A549 (cell line): ENCODE data around the gene EPN1. TPM values are rescaled to one million over a fixed set of nuclear protein-coding genes. Genes with fewer than 3 reads are reported as not detected.
"Not testable (repeated sequence)": the region's sequence is repeated elsewhere in the genome, so short reads cannot be mapped to it uniquely, and the experiment has no call there.

Source experiments
- ATAC-seq, 2 experiments: fragments of 200-7000 bp in 1 of 2; fragments of >200 bp in 1 of 2; cut with Nextera tagmentation in 1 of 2; cut with Tn5 transposase in 1 of 2; 3 replicates each; pipeline versions ENCODE4 v1.8.0 to v1.9.1; 2018 to 2020; ENCODE audit warnings: mild to moderate bottlenecking in 1 of 2, moderate library complexity in 1 of 2
- CTCF ChIA-PET: fragments of 300-600 bp; sonication (Branson Sonifier 250); formaldehyde crosslinking; extraction: SDS; loops from one replicate; lab custom pipeline; 2021; ENCODE audit warnings: antibody characterized with exemption, inconsistent platforms; lab: Yijun Ruan, JAX
- POLR2A ChIA-PET: fragments of 350-600 bp; formaldehyde crosslinking; extraction: SDS; loops from one replicate; lab custom pipeline; 2021; ENCODE audit warnings: antibody characterized with exemption, inconsistent platforms; lab: Yijun Ruan, JAX
- DNase-seq, 2 experiments: peaks; one replicate each; pipeline versions ENCODE4 v3.0.0 to v3.0.0-alpha.2; 2011 to 2016; ENCODE audit warnings: low read depth in 1 of 2, low spot score in 1 of 2
- FAIRE-seq: peaks from 2 replicates; lab custom pipeline; 2011; peaks lifted over from hg19 to GRCh38; lab: Jason Lieb, UNC
- H3K27ac ChIP-seq, 2 experiments: fragments of >200 bp; sonication (Bioruptor Twin); formaldehyde crosslinking; 3 replicates each; pipeline ENCODE4 v1.5.1; 2016 to 2017
- H3K4me1 ChIP-seq: fragments of >200 bp; sonication (Bioruptor Twin); formaldehyde crosslinking; 3 replicates; pipeline ENCODE4 v1.6.1; 2016
- H3K4me2 ChIP-seq: fragments of >200 bp; sonication (Bioruptor Twin); formaldehyde crosslinking; 3 replicates; pipeline ENCODE4 v1.6.1; 2016
- H3K4me3 ChIP-seq: fragments of >200 bp; sonication (Bioruptor Twin); formaldehyde crosslinking; 3 replicates; pipeline ENCODE4 v1.5.1; 2016
- H3K9me3 ChIP-seq: fragments of >200 bp; sonication (Bioruptor Twin); formaldehyde crosslinking; 3 replicates; pipeline ENCODE4 v1.6.1; 2016
- CBX8 ChIP-seq: fragments of 200-600 bp; sonication (generic); IDR thresholded peaks from 2 replicates; pipeline ENCODE4 v1.6.1; 2016
- CHD4 ChIP-seq: fragments of 200-600 bp; sonication (generic); IDR thresholded peaks from 2 replicates; pipeline ENCODE4 v1.6.1; 2016; ENCODE audit warnings: antibody characterized with exemption, mild to moderate bottlenecking, borderline replicate concordance
- EHF ChIP-seq: fragments of 250-450 bp; sonication (Bioruptor Pico); IDR thresholded peaks from 2 replicates; pipeline ENCODE4 v1.5.0; 2020; ENCODE audit warnings: mild to moderate bottlenecking
- FOSB ChIP-seq: fragments of 250-450 bp; sonication (Bioruptor Pico); IDR thresholded peaks from 2 replicates; pipeline ENCODE4 v1.5.0; 2020; ENCODE audit warnings: mild to moderate bottlenecking, moderate library complexity
- HOXA7 ChIP-seq: fragments of 250-450 bp; sonication (Bioruptor Pico); IDR thresholded peaks from 2 replicates; pipeline ENCODE4 v1.5.0; 2020; ENCODE audit warnings: mild to moderate bottlenecking, moderate library complexity
- HOXB5 ChIP-seq: fragments of 250-450 bp; sonication (Bioruptor Pico); IDR thresholded peaks from 2 replicates; pipeline ENCODE4 v1.5.0; 2020; ENCODE audit warnings: mild to moderate bottlenecking, moderate library complexity
- PHF8 ChIP-seq: fragments of 200-600 bp; sonication (generic); IDR thresholded peaks from 2 replicates; pipeline ENCODE4 v1.6.1; 2016; ENCODE audit warnings: low read depth, mild to moderate bottlenecking, antibody characterized with exemption, moderate library complexity, borderline replicate concordance
- ZC3H11A ChIP-seq: fragments of 450-650 bp; IDR thresholded peaks from 2 replicates; pipeline ENCODE4 v1.6.1; 2014; ENCODE audit warnings: antibody characterized with exemption, mild to moderate bottlenecking
- ZFP36 ChIP-seq: fragments of 450-650 bp; IDR thresholded peaks from 2 replicates; pipeline ENCODE4 v1.6.1; 2014; ENCODE audit warnings: borderline replicate concordance; ENCODE audit not compliant: partially characterized antibody
- ZSCAN20 ChIP-seq: fragments of 250-450 bp; sonication (Bioruptor Pico); IDR thresholded peaks from 2 replicates; pipeline ENCODE4 v1.8.0; 2022; ENCODE audit warnings: mild to moderate bottlenecking, moderate library complexity
- WGBS: methylation state at CpG from one replicate; pipeline ENCODE4 v1.1.6; 2017; ENCODE audit errors: missing lambda C conversion rate; 5-methylcytosine and 5-hydroxymethylcytosine counted together
- polyA plus RNA-seq, 4 experiments: library from polyadenylated mRNA; depleted of rRNA in 3 of 4; stranded (reverse); fragments of >200 nt; fragmentation: RNase III in 1 of 4; extraction: RNeasy Plus Mini Kit Qiagen cat#74134 plus additional on column Dnase treatment in 1 of 4; gene quantifications; 2 replicates in 3 of 4; 3 replicates in 1 of 4; pipeline ENCODE4 v1.2.3, GENCODE V29; 2011 to 2017
- TF ChIP-seq, protein P1 (sequence below): fragments of 450-650 bp; IDR thresholded peaks from 2 replicates; pipeline ENCODE4 v1.6.1; 2014; ENCODE audit warnings: antibody characterized with exemption
- TF ChIP-seq, protein P2 (sequence below): fragments of 150-350 bp; IDR thresholded peaks from 2 replicates; pipeline ENCODE4 v1.6.1; 2014; ENCODE audit warnings: low read depth, mild to moderate bottlenecking, low read length
- TF ChIP-seq, protein P3 (sequence below): fragments of >200 bp; sonication (Bioruptor Twin); formaldehyde crosslinking; IDR thresholded peaks from 2 replicates; pipeline ENCODE4 v1.6.1; 2016
- TF ChIP-seq, protein P4 (sequence below): fragments of >200 bp; sonication (Bioruptor Twin); formaldehyde crosslinking; IDR thresholded peaks from 3 replicates; pipeline ENCODE4 v1.5.1; 2016

EPN1 gene
- polyA plus RNA-seq, 2 of the 4 experiments (the other 2 are of a cell fraction), result 43.7 to 139 TPM

DNA sequence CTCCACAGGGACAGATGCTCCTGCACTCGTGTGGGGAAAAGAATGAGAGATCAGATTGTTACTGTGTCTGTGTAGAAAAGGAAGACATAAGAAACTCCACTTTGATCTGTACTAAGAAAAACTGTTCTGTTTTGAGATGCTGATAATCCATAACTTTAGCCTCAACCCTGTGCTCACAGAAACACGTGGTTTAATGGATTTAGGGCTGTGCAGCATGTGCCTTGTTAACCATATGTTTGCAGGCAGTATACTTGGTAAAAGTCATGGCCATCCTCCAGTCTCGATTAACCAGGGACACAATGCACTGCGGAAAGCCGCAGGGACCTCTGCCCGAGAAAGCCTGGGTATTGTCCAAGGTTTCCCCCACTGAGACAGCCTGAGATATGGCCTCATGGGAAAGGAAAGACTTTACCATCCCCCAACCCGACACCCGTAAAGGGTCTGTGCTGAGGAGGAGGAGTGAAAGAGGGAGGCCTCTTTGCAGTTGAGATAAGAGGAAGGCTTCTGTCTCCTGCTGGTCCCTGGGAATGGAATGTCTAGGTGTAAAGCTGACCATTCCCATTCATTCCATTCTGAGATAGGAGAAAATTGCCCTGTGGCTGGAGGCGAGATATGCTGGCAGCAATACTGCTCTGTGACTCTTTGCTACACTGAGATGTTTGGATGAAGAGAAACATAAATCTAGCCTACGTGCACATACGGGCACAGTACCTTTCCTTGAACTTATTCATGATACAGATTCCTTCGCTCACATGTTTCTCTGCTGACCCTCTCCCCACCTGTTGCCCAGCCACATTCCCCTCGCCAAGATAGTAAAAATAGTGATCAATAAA, 43.1 kb downstream of the EPN1 start:
- CTCF ChIA-PET, H3K4me1 ChIP-seq, H3K27ac ChIP-seq, ATAC-seq, FAIRE-seq, H3K4me3 ChIP-seq, H3K4me2 ChIP-seq, POLR2A ChIA-PET, DNase-seq: not testable (repeated sequence)
- 33% methylated on average over 13 of the region's 13 CpGs for WGBS
- H3K9me3 ChIP-seq, result peaks cover 54% of the 10 kb centered on the region

DNA sequence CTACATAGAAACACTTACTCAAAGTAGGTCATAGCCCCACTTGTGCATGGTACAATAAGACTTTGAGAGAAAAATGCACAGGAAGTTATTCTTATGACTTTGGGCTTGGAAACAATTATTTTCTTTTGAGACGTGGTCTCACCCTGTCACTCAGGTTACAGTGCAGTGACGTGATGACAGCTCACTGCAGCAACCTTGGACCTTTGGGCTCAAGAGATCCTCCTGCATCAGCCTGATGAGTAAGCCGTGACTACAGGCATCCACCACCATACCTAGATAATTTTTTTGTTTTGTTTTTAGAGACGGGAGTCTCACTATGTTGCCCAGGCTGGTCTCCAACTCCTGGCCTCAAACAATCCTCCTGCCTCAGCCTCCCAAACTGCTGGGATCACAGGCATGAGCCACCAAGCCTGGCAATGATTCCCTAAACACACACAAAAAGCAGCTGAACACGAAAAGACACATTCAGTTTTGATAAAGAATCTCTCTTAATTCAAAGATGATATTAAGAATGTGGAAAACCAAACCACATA, 45.3 kb downstream of the EPN1 start:
- H3K4me3 ChIP-seq, result no peak overlapping the region
- no peak for FAIRE-seq

DNA sequence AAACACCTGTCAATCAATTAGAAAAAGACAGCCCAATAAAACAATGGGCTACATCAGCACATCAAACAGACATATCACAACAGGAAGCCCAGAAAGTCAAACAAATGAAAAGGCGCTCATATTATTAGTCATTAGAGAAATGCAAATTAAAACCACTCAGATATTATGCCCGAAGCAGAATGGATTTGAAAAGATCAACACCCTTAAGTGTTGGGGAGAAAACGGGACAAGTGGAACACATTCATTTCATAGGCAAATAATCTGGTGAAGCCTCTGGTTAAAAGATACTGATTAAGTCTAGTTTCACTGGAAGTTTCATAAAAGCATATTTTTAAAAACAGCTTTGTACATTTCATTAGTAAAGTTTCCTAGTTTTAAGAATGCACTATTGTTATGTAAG, 45.8 kb downstream of the EPN1 start:
- no peaks in the 10 kb centered on the region for H3K4me1 ChIP-seq
- ChIA-PET POLR2A (no interaction called here), CTCF (no interaction called here)
- no peak overlapping the region for H3K4me2 ChIP-seq
- ATAC-seq, result no peak
- no peak overlapping the region for H3K27ac ChIP-seq
- no peak overlapping the region for H3K4me3 ChIP-seq
- WGBS, result 11% methylated on average over 3 of the region's 3 CpGs
- FAIRE-seq, result no peak
- no peak for DNase-seq
- no peak for TF ChIP-seq PHF8
- peaks cover 42% of the 10 kb centered on the region for H3K9me3 ChIP-seq

More for the DNA sequence above, 45.3 kb downstream of the EPN1 start:
- TF ChIP-seq ZFP36 (no peak), CBX8 (no peak), HOXB5 (CRISPR knock-in tag) (no peak), EHF (no peak), ZC3H11A (no peak), FOSB (CRISPR knock-in tag) (no peak), PHF8 (no peak), ZSCAN20 (CRISPR knock-in tag) (no peak), HOXA7 (CRISPR knock-in tag) (no peak), CHD4 (no peak)
- TF ChIP-seq, protein P1, sequence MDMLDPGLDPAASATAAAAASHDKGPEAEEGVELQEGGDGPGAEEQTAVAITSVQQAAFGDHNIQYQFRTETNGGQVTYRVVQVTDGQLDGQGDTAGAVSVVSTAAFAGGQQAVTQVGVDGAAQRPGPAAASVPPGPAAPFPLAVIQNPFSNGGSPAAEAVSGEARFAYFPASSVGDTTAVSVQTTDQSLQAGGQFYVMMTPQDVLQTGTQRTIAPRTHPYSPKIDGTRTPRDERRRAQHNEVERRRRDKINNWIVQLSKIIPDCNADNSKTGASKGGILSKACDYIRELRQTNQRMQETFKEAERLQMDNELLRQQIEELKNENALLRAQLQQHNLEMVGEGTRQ, result no peak
- TF ChIP-seq, protein P2, sequence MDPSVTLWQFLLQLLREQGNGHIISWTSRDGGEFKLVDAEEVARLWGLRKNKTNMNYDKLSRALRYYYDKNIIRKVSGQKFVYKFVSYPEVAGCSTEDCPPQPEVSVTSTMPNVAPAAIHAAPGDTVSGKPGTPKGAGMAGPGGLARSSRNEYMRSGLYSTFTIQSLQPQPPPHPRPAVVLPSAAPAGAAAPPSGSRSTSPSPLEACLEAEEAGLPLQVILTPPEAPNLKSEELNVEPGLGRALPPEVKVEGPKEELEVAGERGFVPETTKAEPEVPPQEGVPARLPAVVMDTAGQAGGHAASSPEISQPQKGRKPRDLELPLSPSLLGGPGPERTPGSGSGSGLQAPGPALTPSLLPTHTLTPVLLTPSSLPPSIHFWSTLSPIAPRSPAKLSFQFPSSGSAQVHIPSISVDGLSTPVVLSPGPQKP, result no peak
- TF ChIP-seq, protein P3, sequence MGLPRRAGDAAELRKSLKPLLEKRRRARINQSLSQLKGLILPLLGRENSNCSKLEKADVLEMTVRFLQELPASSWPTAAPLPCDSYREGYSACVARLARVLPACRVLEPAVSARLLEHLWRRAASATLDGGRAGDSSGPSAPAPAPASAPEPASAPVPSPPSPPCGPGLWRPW, result no peak
- TF ChIP-seq, protein P4, sequence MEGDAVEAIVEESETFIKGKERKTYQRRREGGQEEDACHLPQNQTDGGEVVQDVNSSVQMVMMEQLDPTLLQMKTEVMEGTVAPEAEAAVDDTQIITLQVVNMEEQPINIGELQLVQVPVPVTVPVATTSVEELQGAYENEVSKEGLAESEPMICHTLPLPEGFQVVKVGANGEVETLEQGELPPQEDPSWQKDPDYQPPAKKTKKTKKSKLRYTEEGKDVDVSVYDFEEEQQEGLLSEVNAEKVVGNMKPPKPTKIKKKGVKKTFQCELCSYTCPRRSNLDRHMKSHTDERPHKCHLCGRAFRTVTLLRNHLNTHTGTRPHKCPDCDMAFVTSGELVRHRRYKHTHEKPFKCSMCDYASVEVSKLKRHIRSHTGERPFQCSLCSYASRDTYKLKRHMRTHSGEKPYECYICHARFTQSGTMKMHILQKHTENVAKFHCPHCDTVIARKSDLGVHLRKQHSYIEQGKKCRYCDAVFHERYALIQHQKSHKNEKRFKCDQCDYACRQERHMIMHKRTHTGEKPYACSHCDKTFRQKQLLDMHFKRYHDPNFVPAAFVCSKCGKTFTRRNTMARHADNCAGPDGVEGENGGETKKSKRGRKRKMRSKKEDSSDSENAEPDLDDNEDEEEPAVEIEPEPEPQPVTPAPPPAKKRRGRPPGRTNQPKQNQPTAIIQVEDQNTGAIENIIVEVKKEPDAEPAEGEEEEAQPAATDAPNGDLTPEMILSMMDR, result no peak
- ChIA-PET CTCF (no interaction called here), POLR2A (no interaction called here)
- no peaks in the 10 kb centered on the region for H3K4me1 ChIP-seq
- H3K27ac ChIP-seq, result no peak overlapping the region
- DNase-seq, result no peak
- peaks cover 46% of the 10 kb centered on the region for H3K9me3 ChIP-seq
- H3K4me2 ChIP-seq, result no peak overlapping the region
- WGBS, result 2% methylated on average over 5 of the region's 5 CpGs
- no peak; a peak in 1 of 6 replicates for ATAC-seq
